NCI-H2081 treated with DMSO at 0.1 percent for 48 hours (cell line): ENCODE measurements around the gene AKR7A2.

Experiments used
- DNase-seq: peaks from one replicate; lab custom pipeline; 2025; lab: John Stamatoyannopoulos, UW

Gene AKR7A2

DNA sequence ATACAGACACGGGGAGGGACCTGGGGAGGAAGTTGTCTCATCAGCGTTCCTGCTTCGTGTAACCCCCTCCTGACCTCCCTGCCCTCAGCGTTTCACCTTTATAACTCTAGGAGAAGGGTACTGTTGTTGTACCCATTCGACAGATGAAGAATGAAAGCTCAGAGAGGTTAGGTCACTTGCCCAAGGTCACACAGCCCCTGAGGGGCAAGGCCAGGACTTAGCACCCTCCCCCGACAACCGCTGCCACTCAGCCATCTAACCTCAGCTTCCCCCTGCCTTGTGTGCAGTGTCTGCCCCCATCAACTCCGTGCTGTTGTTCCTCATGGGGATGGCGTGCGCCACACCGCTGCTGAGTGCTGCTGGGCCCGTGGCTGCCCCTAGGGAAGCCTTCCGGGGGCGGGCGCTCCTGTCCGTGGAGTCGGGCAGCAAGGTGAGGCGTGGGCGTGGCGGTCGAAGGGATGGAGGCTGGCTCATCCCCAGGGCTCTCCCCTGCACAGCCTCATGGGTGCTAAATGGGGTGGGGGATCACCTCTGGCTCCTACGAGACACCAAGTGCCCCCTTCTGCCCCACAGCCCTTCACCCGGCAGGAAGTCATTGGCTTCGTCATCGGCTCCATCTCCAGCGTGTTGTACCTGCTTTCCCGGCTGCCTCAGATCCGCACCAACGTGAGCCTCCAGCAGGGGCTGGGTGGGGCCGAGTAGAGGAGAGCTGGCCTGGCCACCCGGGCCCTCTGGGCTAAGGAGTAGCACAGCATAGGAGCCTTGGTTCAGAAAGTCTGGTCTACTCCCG is 14.2 kb upstream of the AKR7A2 start:
- no peak for DNase-seq

DNA sequence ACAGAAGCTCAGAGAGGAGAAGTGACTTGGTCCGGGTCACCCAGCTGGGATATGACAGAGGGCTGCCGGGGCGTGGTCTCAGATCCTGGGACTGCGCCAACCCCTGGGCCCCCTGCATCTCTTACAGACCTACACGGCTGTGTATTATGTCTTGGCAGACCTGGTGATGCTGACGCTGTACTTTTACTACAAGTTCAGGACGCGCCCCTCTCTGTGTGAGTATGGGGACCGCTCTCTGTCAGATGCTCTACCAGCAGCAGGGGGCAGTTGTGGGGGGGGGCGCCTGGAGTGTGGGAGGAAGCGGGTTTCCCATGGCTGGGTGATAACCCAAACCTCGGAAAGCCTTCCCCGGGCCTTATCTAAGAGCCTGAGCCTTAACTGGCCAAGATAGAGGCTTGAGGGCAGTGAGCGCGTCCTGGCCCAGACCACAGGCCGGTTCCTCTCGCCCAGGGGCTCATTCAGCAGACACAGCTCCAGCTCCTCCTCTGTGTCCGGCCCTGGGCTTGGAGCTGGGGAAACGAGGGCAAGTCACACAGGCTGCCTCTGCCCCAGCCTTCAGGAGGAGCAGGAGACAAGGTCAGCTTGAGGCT is 13.5 kb upstream of the AKR7A2 start:
- DNase-seq = no peak

GRCh38 chr1:19324665-19324990 is 12.7 kb upstream of the AKR7A2 start:
- no peak for DNase-seq

DNA sequence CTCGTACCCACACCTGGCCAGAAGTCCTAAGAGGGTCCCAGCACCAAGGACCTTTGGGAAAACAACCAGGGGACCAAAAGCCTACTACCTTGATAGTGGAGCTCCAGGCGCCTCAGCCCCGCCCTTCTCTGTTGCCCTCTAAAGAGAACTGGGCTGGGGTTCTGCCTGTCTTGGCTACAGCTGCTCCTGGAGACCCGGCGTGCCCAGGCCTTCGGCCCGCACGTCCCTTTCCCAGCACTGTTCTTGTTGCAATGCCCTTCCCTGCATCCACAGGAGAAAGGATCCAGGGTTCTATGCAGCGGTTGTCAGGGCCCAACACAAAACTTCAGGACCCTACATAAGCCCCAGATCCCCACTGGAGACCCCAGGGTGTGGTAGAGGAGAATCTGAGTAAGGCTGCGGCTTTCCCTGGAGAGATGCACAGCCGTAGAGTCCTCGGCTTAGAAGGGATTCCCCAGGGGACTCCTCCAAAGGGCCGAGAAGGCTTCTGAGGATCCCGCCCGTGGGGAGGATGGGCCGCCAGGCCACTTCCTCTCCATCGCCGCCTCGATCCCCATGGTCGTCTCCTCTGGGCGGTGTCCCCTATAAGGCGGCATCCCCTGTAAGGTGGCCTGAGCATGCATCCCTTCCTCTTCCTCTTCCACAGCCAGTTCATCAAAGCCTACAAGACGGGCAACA is 12.2 kb upstream of the AKR7A2 start:
- no peak for DNase-seq

GRCh38 chr1:19322481-19322880 is 10.5 kb upstream of the AKR7A2 start:
- DNase-seq = no peak

GRCh38 chr1:19321071-19321470 is 9.1 kb upstream of the AKR7A2 start:
- DNase-seq = no peak

GRCh38 chr1:19319196-19319595 is 7.3 kb upstream of the AKR7A2 start:
- DNase-seq = no peak

GRCh38 chr1:19317126-19317910 is 5.4 kb upstream of the AKR7A2 start:
- no peak for DNase-seq

DNA sequence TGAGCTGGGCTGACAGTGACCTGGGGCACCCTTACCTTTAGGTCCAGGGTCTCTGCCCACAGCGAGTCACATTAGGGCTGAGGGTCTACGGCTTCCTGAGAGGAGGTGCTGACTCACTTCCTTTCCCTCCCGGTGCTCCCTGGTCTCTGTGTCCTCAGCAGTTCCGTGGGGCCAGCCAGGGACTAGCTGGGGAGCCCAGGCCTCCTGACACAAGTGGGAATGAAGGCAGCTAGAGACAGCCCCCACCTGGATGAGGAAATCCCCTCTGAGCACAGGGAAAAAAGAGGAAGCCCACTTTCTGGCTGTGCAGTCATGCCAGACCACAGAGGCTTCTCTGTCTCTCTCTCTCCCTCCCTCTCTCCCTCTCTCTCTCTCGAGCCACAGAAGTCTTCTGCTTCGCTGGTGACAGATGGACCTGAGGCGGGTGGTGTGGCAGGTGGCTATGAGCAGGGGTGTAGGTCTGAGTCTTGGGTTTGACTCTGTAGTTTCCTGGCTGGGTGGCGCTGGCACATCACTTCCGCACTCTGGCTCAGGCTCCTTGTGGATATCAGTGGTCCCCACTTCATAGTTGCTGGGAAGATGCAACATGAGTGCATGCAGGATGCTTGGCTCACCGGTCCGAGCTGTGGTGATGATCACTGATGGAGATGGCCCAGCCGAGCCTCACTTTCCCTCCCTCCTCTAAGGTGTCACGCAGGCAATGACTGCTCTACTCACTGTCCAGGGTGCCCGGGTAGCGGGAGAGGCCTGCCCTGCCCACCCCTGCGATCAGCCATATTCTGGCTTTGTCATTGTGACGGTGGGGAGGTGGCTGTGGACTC is 3.6 kb upstream of the AKR7A2 start:
- DNase-seq = no peak

DNA sequence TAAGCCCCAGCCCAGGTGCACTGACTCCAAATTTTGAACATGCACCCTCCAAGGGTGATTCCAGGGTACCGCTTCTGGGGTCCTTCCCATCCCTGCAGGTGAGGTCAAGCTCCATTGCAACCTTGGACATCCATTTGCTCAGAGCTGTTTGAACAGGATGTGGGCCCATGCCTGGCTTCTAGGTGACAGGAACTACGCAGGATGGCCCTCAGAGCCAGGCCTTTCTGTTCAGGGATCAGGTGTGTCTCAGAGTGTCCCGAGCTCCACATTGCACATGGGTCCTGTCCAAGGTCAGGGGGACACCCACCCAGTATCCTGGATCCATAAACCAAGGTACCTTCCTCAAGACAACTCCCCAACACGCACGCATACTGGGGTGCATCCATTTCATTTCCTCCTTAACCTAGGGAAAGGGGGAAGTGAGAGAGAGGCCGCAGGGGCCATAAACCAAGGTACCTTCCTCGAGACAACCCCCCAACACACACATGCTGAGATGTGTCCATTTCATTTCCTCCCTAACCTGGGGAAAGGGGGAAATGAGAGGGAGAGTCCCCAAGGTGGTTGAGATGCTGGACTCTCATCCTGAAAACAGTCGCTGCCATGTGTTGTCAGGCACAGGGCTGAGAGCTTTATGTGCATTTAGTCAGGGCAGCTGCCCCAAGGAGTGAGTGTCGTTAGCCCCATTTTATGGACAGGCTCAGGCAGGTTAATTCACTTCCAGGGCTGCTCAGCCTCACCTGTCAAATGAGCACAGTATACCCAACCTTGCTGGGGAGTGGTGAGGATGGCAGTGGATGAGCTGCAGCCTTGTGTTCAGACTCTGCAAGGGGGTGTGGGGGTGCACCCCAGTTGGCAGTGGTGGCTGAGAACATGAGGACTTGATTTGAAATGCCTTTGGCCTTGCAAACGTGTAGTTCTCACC is 2.3 kb upstream of the AKR7A2 start:
- DNase-seq = no peak

DNA sequence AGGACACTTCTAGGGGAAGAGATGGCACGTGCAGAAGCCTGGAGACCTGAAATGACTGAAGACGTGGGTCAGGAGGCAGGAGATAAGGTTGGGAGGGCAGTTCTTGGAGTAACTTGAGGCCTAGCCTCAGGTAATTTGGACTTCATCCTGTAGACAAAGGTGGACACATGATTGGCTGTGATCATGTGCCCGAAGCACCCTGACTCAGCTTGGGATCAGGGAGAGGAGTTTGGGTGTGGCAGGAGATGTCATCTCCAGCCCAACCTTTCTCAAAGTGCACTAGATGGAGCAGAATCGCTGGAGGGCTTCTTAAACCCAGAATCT is 1.7 kb upstream of the AKR7A2 start:
- no peak for DNase-seq

- no peak for DNase-seq
Measured at GRCh38 chr1:19312782-19313635, 1.1 kb upstream of the AKR7A2 start.

- DNase-seq = no peak
Measured at GRCh38 chr1:19311503-19311930, 427 bp downstream of the AKR7A2 start.

- DNase-seq = no peak
Measured at GRCh38 chr1:19310720-19311502, 1.0 kb downstream of the AKR7A2 start.

- DNase-seq = no peak
Measured at GRCh38 chr1:19310061-19310460, 1.9 kb downstream of the AKR7A2 start.

DNA sequence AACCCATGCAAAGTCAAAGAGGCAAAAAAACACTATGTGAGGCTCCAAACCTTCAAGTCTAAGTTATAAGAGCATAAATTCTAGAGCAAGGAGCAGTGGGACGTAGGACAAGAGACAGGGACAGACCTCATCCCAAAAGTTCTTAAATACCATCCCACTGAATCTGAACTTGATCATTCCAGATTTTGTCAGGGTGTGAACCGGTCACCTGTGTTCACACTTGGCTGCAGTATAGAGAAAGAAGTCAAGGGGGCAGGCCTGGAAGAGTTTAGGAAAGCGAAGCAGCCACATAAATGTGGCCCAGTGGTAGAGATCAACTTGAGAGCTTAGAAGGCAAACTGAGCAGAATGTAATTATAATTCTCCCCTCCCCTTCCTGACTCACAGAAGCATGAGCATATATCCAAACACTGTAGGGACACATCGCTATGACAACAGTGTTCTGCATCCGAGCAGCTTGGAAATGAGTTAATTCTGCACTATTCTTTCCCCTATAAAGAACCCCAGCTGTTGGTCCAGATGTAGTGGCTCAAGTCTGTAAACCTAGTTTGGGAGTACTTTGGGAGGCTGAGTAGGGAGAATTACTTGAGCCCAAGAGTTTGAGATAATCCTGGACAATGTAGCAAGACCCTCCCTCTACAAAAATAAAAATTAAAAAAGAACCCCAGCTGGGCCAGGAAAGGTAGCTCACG is 2.7 kb downstream of the AKR7A2 start:
- DNase-seq = no peak

DNA sequence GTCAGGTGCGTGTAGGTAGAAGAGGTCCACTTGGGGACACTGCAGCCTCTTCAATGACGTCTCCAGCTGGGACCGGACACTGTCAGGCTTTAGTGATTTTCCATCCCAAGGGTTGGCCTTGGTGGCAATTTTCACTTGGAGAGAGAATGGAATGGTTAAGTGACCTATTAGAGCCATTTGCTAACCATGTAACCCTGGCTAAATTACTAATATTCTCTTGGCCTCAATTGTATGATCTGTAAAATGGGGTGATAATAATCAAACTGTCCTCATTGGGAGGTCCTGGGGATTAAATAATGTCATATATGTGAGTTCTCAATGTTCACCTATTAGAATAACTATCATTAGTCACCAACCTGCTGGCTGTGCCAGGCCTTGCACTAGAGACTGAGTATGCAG is 3.4 kb downstream of the AKR7A2 start:
- DNase-seq = no peak

GRCh38 chr1:19307794-19308508 is 4.0 kb downstream of the AKR7A2 start:
- no peak for DNase-seq
